Activated gamma-delta T cell (primary cell): ENCODE measurements around the gene OR2W3.

ENCODE experiments used
- DNase-seq: peaks from one replicate; lab custom pipeline; 2025; lab: John Stamatoyannopoulos, UW

The OR2W3 gene

GRCh38 chr1:247919952-247920351 is 24.6 kb downstream of the OR2W3 start, which contains the start of gene OR2T8:
Gene OR2T8, plus strand, starts transcription at chr1:247920252. Its CDS starts 766 bp downstream, at chr1:247921018.
- no peak for DNase-seq

GRCh38 chr1:247923941-247924340 is 28.6 kb downstream of the OR2W3 start:
- no peak for DNase-seq

- DNase-seq: no peak
Measured at GRCh38 chr1:247924868-247925267, 29.5 kb downstream of the OR2W3 start, which contains the start of gene OR2AJ1. Gene OR2AJ1, plus strand, starts transcription at chr1:247924889. Its CDS starts 8,880 bp downstream, at chr1:247933769.

DNA sequence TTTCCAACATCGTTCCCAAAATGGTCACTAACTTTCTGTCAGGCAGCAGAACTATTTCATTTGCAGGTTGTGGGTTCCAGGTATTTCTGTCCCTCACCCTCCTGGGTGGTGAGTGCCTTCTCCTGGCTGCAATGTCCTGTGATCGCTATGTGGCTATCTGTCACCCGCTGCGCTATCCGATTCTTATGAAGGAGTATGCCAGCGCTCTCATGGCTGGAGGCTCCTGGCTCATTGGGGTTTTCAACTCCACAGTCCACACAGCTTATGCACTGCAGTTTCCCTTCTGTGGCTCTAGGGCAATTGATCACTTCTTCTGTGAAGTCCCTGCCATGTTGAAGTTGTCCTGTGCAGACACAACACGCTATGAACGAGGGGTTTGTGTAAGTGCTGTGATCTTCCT is 38.6 kb downstream of the OR2W3 start:
- no peak for DNase-seq

DNA sequence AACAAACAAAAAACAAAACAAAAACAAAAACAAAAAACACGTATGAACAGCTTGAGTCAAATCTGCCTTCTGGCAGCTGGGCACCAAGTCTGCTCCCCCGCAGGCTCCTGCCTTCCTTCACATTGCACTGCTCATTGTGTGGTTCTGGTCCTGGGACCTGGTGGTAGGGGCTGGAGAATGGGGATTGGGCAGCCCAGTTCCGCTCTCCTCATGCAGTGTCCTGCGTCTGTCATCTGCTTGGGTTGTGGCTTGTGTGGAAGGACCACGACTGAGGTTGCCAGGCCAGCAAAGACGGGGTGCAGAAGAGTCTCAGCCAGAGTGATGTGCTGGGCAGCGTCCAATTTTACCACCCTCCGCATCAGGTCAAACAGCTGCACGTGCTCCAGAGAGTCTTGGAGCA is 40.4 kb downstream of the OR2W3 start:
- DNase-seq: no peak

DNA sequence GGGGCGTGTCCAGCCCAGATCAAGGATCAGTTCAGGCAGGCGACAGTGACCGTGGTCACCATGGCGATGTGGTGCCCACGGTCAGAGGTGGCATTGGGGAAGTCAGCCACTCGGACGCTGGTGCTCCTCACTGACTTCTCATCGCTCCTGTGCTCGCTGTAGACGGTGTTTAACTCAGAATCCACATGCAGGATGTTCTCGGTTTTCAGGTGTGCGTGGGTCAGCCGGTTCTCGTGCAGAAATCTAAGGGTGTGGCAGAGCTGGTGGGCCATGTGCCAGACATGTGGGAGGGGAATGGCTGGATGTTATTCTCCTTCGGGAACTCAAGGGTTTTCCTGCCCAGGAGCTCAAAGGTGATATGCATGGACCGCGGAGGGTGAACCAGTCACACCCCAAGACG is 41.0 kb downstream of the OR2W3 start:
- DNase-seq: no peak

- peak; percentile 12 for DNase-seq
Measured at GRCh38 chr1:247936965-247937734, 41.8 kb downstream of the OR2W3 start.

DNA sequence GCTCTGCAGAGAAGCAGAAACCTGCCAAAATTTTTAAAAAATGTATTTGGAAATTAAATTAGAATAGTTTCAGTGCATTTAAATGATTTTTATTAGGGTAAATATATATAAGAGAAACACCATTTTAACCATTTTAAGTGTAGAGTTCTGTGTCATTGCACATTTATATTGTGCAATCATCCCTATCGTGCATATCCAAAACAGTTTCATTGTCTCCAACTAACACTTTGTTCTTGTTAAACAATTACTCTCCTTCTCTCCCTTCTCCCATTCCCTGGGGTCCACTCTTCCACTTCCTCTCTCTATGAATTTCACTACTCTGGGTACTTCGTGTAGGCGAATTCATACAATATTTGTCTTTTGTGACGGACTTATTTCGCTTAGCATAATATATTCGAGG is 47.2 kb downstream of the OR2W3 start:
- DNase-seq: no peak
